GM12865 (cell line): ENCODE results near the gene KHDC1.

Source experiments
- DNase-seq: peaks from one replicate; pipeline ENCODE4 v3.0.0; 2010; ENCODE audit warnings: low read depth
- H3K4me3 ChIP-seq: 2 replicates; pipeline ENCODE4 v1.5.1; 2011; ENCODE audit warnings: mild to moderate bottlenecking, low read depth, low read length, control low read depth
- TF ChIP-seq, protein P1 (sequence below): IDR thresholded peaks from 2 replicates; pipeline ENCODE4 v1.5.1; 2011; ENCODE audit warnings: low read length, control low read depth, low read depth, inconsistent platforms; ENCODE audit not compliant: insufficient read depth; ENCODE audit errors: missing control alignments

The KHDC1 gene

DNA sequence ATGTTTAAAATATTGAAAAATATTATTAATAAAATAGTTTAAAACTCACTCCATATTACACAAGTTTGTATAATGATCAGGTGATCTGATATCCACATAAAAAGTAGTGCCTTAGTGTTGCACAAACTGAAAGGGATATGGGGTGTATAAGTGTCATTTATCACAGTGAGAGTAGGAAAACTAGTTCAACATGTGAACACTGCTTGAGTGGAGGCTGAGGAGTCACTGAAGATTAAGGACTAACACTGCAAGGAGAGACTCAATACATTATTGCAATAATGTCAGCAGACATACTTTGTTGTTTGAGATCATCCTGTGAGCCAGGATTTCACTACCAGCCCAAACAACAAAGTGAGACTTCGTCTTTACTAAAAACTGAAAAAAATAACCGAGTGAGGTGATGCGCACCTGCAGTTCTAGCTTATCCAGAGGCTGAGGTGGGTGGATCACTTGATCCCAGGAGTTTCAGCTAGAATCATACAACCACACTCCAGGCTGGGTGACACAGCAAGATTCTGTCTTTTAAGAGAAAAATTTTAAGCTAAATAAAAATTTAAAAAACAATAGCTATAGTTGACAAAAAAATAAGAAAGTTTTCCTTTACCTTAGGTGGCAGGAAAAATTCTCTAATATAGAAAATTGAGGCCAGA lies 35.3 kb downstream of the KHDC1 start:
- DNase-seq: no peak
- TF ChIP-seq, protein P1, sequence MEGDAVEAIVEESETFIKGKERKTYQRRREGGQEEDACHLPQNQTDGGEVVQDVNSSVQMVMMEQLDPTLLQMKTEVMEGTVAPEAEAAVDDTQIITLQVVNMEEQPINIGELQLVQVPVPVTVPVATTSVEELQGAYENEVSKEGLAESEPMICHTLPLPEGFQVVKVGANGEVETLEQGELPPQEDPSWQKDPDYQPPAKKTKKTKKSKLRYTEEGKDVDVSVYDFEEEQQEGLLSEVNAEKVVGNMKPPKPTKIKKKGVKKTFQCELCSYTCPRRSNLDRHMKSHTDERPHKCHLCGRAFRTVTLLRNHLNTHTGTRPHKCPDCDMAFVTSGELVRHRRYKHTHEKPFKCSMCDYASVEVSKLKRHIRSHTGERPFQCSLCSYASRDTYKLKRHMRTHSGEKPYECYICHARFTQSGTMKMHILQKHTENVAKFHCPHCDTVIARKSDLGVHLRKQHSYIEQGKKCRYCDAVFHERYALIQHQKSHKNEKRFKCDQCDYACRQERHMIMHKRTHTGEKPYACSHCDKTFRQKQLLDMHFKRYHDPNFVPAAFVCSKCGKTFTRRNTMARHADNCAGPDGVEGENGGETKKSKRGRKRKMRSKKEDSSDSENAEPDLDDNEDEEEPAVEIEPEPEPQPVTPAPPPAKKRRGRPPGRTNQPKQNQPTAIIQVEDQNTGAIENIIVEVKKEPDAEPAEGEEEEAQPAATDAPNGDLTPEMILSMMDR: no peak
- H3K4me3 ChIP-seq: no peak overlapping the region

DNA sequence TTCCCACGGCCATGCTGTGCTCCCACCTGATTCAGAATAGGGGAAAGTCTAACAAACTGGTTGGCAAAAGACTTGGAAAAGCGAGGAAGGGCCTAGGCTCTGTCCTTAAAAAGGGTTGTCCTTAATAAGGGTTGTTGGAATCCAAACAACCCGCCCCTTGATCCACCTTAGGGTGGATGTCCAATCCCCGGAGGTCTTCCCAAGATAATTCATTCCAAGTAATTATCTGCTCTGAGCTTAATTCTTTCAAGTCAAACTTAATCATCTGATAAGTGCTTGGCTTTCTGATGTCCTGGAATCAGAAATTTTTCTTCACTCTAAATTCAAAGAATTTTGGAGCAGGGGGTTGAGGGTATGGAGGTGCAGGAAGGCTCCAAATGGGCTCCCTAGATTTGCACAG lies 37.6 kb downstream of the KHDC1 start, which contains the start of gene KHDC1L:
Gene KHDC1L, minus strand, starts transcription at position 101 of the 400 bp plus-strand sequence. Its CDS starts 88 bp downstream, at position 13.
- TF ChIP-seq, protein P1: no peak
- H3K4me3 ChIP-seq: no peak within 1 kb of the TSS
- DNase-seq: no peak

DNA sequence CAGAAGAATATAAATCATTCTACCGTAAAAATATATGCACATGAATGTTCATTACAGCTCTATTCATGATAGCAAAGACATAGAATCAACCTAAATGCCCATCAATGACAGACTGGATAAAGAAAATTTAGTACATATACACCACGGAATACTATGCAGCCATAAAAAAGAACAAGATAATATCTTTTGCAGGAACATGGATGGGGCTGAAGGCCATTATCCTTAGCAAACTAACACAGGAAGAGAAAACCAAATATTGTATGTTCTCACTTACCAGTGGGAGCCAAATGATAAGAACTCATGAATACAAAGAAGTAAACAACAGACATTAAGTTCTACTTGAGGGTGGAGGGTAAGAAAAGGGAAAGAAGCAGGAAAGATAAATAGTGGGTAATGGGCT lies 46.1 kb downstream of the KHDC1 start:
- TF ChIP-seq, protein P1: no peak
- H3K4me3 ChIP-seq: no peak overlapping the region
- no peak for DNase-seq

DNA sequence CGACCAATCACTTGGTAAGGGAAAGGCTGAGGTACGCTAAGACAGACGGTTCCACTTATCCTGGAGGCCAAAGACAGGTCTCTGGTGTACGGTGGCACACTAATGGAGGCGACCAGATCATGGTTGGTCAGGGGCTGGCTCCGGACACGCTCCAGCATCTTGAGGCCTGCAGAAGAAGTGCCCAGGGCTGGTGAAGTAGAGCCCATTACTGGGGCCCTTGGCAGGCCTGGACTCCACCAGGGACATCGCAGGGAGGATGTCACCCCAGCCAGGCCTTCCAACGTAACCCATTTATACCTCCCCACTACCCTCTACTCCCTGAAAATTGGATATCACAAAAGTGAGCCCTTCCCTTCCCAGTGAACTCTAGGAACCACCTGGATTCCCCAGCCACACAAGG lies 53.9 kb downstream of the KHDC1 start:
- TF ChIP-seq, protein P1: no peak

DNA sequence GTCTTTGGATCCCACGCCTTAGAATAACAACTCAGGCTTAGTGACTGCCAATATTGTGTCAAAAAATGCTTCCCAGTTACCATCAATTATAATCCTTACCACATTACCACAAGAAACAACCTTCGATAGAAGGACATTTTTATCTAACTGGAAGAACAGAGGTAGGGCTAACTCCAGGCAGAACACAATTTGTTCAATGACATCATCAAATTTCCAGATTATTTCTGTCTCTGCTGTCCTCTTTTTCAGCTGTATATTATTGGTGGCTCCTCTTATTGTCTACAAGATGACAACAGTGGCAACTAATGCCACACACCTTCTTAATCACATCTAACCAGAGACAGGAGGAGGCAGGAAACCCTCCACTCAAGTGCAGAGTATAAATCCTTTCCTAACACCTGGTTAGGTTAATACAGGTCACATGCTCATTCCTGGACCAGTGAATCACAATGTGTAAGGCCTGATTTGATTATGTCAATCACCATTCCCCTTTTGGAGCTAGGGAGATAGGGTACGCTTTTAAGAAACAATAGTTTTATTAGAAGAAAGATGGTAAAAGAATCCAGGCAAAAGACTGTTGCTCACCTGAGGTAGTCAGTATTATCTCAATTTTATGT lies 55.7 kb downstream of the KHDC1 start:
- no peak overlapping the region for H3K4me3 ChIP-seq
- TF ChIP-seq, protein P1: no peak
- no peak for DNase-seq

More for the DNA sequence above, 53.9 kb downstream of the KHDC1 start:
- H3K4me3 ChIP-seq: no peak overlapping the region
- DNase-seq: no peak

DNA sequence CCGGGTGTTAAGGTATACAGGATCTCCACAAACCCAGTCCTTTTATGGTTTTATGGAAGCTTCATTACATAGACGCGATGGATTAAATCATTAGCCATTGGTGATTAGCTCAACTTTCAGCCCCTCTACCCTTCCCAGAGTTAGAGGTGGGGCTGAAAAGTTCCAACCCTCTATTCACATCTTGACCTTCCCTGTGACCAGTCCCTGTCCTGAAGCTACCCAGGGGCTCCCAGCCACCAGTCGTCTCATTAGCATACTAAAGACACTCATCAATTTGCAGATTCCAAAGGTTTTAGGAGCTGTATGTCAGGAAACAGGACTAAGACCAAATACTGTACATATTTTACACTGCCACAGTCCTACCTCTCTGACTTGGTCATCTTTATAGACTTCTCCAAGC lies 58.7 kb downstream of the KHDC1 start:
- DNase-seq: no peak
- TF ChIP-seq, protein P1: no peak
- no peak overlapping the region for H3K4me3 ChIP-seq
